Nephron progenitor cell (in vitro differentiated cells): ENCODE measurements around the gene MMP17.

Experiments
- DNase-seq: peaks from one replicate; pipeline ENCODE4 v3.0.0; 2021
- H3K27ac Mint-ChIP-seq: 2 replicates; pipeline ENCODE4 v1.8.0; 2021; ENCODE audit warnings: mild to moderate bottlenecking, moderate library complexity, mixed read lengths
- H3K27me3 Mint-ChIP-seq: 2 replicates; pipeline ENCODE4 v1.8.0; 2021; ENCODE audit warnings: mild to moderate bottlenecking, low read depth, mixed read lengths; ENCODE audit not compliant: poor library complexity
- H3K36me3 Mint-ChIP-seq: 2 replicates; pipeline ENCODE4 v1.8.0; 2021; ENCODE audit warnings: low read depth, mixed read lengths
- H3K4me1 Mint-ChIP-seq: 2 replicates; pipeline ENCODE4 v1.8.0; 2021; ENCODE audit warnings: mixed read lengths
- H3K4me3 Mint-ChIP-seq: 2 replicates; pipeline ENCODE4 v1.8.0; 2021; ENCODE audit warnings: mild to moderate bottlenecking, moderate library complexity, mixed read lengths
- H3K9me3 Mint-ChIP-seq: 2 replicates; pipeline ENCODE4 v1.8.0; 2021; ENCODE audit warnings: mild to moderate bottlenecking, moderate library complexity, mixed read lengths
- CTCF ChIP-seq: fragments of 200-600 bp; sonication (generic); IDR thresholded peaks from 2 replicates; pipeline ENCODE4 v1.5.0; 2021; ENCODE audit warnings: antibody characterized with exemption

MMP17 gene

GRCh38 chr12:131785763-131786330 lies 42.3 kb upstream of the MMP17 start:
- H3K4me3 Mint-ChIP-seq, result no peak overlapping the region
- no peak for DNase-seq
- H3K27ac Mint-ChIP-seq, result peak overlapping the region; percentile 88
- TF ChIP-seq CTCF, result no peak
- H3K27me3 Mint-ChIP-seq, result peaks cover 3% of the 10 kb centered on the region
- peaks cover 51% of the 10 kb centered on the region for H3K36me3 Mint-ChIP-seq
- H3K4me1 Mint-ChIP-seq, result peaks cover 21% of the 10 kb centered on the region
- no peaks in the 10 kb centered on the region for H3K9me3 Mint-ChIP-seq

DNA sequence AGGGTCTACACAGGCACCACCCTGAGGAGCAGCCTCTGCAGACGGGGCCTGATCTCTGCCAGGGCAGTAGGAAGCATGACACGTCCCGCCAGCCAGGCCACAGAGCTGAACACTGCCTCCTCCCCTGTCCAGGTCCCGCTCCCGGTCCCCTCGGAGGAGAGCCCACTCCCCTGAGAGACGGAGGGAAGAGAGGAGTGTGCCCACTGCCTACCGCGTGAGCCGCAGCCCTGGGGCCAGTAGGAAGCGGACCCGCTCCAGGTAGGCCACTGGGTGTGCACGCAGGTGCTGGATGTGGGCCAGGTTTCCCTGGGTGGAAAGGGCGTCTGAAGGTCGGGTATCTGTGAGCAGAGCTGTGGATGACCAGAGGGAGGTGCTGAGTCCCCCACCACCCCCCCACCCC lies 41.9 kb upstream of the MMP17 start:
- Mint-ChIP-seq H3K36me3 (peaks cover 55% of the 10 kb centered on the region), H3K4me3 (no peak overlapping the region), H3K4me1 (peaks cover 21% of the 10 kb centered on the region), H3K27ac (no peak overlapping the region), H3K27me3 (peaks cover 3% of the 10 kb centered on the region), H3K9me3 (no peaks in the 10 kb centered on the region)
- no peak for TF ChIP-seq CTCF
- no peak for DNase-seq

GRCh38 chr12:131787143-131787660 lies 41.0 kb upstream of the MMP17 start:
- DNase-seq, result no peak
- Mint-ChIP-seq H3K9me3 (no peaks in the 10 kb centered on the region), H3K4me3 (no peak overlapping the region), H3K4me1 (peaks cover 21% of the 10 kb centered on the region), H3K27ac (no peak overlapping the region), H3K27me3 (peaks cover 3% of the 10 kb centered on the region), H3K36me3 (peaks cover 58% of the 10 kb centered on the region)
- no peak for TF ChIP-seq CTCF

GRCh38 chr12:131788070-131788469 lies 40.1 kb upstream of the MMP17 start:
- no peak for TF ChIP-seq CTCF
- H3K4me3 Mint-ChIP-seq, result no peak overlapping the region
- H3K4me1 Mint-ChIP-seq, result peaks cover 21% of the 10 kb centered on the region
- H3K27me3 Mint-ChIP-seq, result peaks cover 3% of the 10 kb centered on the region
- DNase-seq, result no peak
- H3K9me3 Mint-ChIP-seq, result no peaks in the 10 kb centered on the region
- no peak overlapping the region for H3K27ac Mint-ChIP-seq
- H3K36me3 Mint-ChIP-seq, result peaks cover 65% of the 10 kb centered on the region

- no peaks in the 10 kb centered on the region for H3K9me3 Mint-ChIP-seq
- no peak for DNase-seq
- no peak for TF ChIP-seq CTCF
- H3K27me3 Mint-ChIP-seq, result peaks cover 3% of the 10 kb centered on the region
- no peak overlapping the region for H3K4me3 Mint-ChIP-seq
- H3K4me1 Mint-ChIP-seq, result peaks cover 13% of the 10 kb centered on the region
- H3K27ac Mint-ChIP-seq, result no peak overlapping the region
- peaks cover 75% of the 10 kb centered on the region for H3K36me3 Mint-ChIP-seq
Measured at GRCh38 chr12:131789638-131790037, 38.6 kb upstream of the MMP17 start.
